NT2/D1 (cell line): Measurements from ENCODE around the gene RHBDF1.

Source experiments
- SUZ12 ChIP-seq: IDR thresholded peaks from 2 replicates; pipeline ENCODE4 v1.6.1; 2011; ENCODE audit not compliant: insufficient read length, insufficient read depth; ENCODE audit errors: extremely low read depth
- YY1 ChIP-seq: IDR thresholded peaks from 2 replicates; pipeline ENCODE4 v1.6.1; 2011; ENCODE audit not compliant: insufficient read length, insufficient read depth
- ZNF274 ChIP-seq: IDR thresholded peaks from 2 replicates; pipeline ENCODE4 v1.6.1; 2011; ENCODE audit warnings: mild to moderate bottlenecking, low read depth, low read length

DNA sequence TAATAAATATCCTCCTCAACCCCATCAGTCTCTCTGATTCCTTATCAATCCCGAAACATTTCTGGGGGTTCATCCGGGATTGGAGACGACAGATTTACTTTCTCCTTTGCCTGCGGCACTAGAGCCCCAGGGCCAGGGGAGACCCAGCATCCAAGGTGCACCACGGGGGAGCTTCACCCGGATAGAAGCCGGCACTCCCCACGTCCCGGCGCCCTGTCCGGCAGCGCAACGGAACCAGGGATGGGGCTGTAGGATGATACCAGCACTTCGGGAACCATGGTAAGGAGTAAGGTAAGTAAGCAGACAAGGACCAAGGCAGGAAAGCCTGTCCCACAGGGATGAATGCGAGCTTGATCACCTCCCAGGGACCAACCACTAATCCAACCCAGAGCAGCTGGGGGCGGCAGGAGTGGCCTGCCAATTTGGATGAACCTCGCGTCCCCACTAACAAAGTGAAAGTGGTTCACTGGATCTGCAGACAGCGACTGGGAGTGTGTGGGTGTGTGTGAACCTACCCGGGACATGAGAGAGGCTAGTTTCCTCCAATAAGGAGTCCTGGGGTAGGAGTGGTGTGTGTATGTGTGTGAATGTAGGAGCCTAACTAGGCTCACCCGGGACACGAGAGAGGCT is 30.9 kb downstream of the RHBDF1 start:
- TF ChIP-seq ZNF274 (no peak), YY1 (no peak), SUZ12 (no peak)
